HG03159 (cell line): ENCODE results near the gene SLC22A16.
"Not testable (repeated sequence)": the region's sequence is repeated elsewhere in the genome, so short reads cannot be mapped to it uniquely, and the experiment has no call there.

Experiments used
- ATAC-seq: cut with Tn5 transposase; IDR thresholded peaks from one replicate; pipeline ENCODE4 v1.9.1; 2021; ENCODE audit warnings: mild to moderate bottlenecking, moderate library complexity; ENCODE audit not compliant: unreplicated experiment

Gene SLC22A16

GRCh38 chr6:110491644-110492317 lies 15.4 kb upstream of the SLC22A16 start:
- no peak for ATAC-seq

- no peak for ATAC-seq
Observed at GRCh38 chr6:110491299-110491643, 14.9 kb upstream of the SLC22A16 start.

- no peak for ATAC-seq
Observed at GRCh38 chr6:110490110-110490509, 13.7 kb upstream of the SLC22A16 start.

GRCh38 chr6:110488606-110489190 lies 12.3 kb upstream of the SLC22A16 start:
- ATAC-seq: no peak

- not testable (repeated sequence) for ATAC-seq
Observed at GRCh38 chr6:110487968-110488381, 11.6 kb upstream of the SLC22A16 start.

GRCh38 chr6:110486756-110487155 lies 10.3 kb upstream of the SLC22A16 start:
- no peak for ATAC-seq

GRCh38 chr6:110485491-110485890 lies 9.1 kb upstream of the SLC22A16 start:
- no peak for ATAC-seq

- ATAC-seq: no peak
Observed at GRCh38 chr6:110484321-110484720, 7.9 kb upstream of the SLC22A16 start.

- no peak for ATAC-seq
Observed at GRCh38 chr6:110482774-110483400, 6.5 kb upstream of the SLC22A16 start.

GRCh38 chr6:110481081-110481480 lies 4.7 kb upstream of the SLC22A16 start:
- no peak for ATAC-seq

- ATAC-seq: no peak
Observed at GRCh38 chr6:110475066-110475653, 1.3 kb downstream of the SLC22A16 start.

GRCh38 chr6:110474500-110474899 lies 1.9 kb downstream of the SLC22A16 start:
- no peak for ATAC-seq

GRCh38 chr6:110472739-110473138 lies 3.7 kb downstream of the SLC22A16 start:
- ATAC-seq: no peak

GRCh38 chr6:110471726-110472365 lies 4.6 kb downstream of the SLC22A16 start:
- ATAC-seq: no peak

GRCh38 chr6:110468731-110469130 lies 7.7 kb downstream of the SLC22A16 start:
- no peak for ATAC-seq

GRCh38 chr6:110467566-110468140 lies 8.8 kb downstream of the SLC22A16 start:
- no peak for ATAC-seq

GRCh38 chr6:110462884-110463481 lies 13.4 kb downstream of the SLC22A16 start:
- ATAC-seq: no peak

GRCh38 chr6:110461376-110461775 lies 15.0 kb downstream of the SLC22A16 start:
- no peak for ATAC-seq

GRCh38 chr6:110459137-110459536 lies 17.3 kb downstream of the SLC22A16 start:
- no peak for ATAC-seq

- ATAC-seq: no peak
Observed at GRCh38 chr6:110458476-110458875, 17.9 kb downstream of the SLC22A16 start.
